WERI-Rb-1 (cell line): ENCODE data around the gene SUMF1.

Source experiments
- DNase-seq: peaks from one replicate; pipeline ENCODE4 v3.0.0-alpha.2; 2020
- H3K27ac ChIP-seq: fragments of 250-450 bp; sonication (Bioruptor Pico); 2 replicates; pipeline ENCODE4 v1.5.1; 2020; ENCODE audit warnings: mild to moderate bottlenecking, moderate library complexity
- H3K27me3 ChIP-seq: fragments of 250-450 bp; sonication (Bioruptor Pico); 2 replicates; pipeline ENCODE4 v1.5.1; 2021; ENCODE audit warnings: mild to moderate bottlenecking, low read depth, moderate library complexity; ENCODE audit not compliant: insufficient read depth, severe bottlenecking
- H3K36me3 ChIP-seq: fragments of 250-450 bp; sonication (Bioruptor Pico); 2 replicates; pipeline ENCODE4 v1.5.1; 2020; ENCODE audit warnings: mild to moderate bottlenecking, moderate library complexity
- H3K4me3 ChIP-seq: 2 replicates; pipeline ENCODE4 v1.5.1; 2011; ENCODE audit warnings: low read depth, mild to moderate bottlenecking, control low read depth, low read length
- H3K9me3 ChIP-seq: fragments of 250-450 bp; sonication (Bioruptor Pico); 2 replicates; pipeline ENCODE4 v1.5.1; 2021; ENCODE audit warnings: mild to moderate bottlenecking, moderate library complexity; ENCODE audit not compliant: severe bottlenecking
- TF ChIP-seq, protein P1 (sequence below): IDR thresholded peaks from 2 replicates; pipeline ENCODE4 v1.5.1; 2011; ENCODE audit warnings: low read depth, mild to moderate bottlenecking, control low read depth, inconsistent platforms, low read length

Gene SUMF1

GRCh38 chr3:4501437-4501836 lies 34.4 kb upstream of the SUMF1 start:
- no peaks in the 10 kb centered on the region for H3K27me3 ChIP-seq
- TF ChIP-seq, protein P1, sequence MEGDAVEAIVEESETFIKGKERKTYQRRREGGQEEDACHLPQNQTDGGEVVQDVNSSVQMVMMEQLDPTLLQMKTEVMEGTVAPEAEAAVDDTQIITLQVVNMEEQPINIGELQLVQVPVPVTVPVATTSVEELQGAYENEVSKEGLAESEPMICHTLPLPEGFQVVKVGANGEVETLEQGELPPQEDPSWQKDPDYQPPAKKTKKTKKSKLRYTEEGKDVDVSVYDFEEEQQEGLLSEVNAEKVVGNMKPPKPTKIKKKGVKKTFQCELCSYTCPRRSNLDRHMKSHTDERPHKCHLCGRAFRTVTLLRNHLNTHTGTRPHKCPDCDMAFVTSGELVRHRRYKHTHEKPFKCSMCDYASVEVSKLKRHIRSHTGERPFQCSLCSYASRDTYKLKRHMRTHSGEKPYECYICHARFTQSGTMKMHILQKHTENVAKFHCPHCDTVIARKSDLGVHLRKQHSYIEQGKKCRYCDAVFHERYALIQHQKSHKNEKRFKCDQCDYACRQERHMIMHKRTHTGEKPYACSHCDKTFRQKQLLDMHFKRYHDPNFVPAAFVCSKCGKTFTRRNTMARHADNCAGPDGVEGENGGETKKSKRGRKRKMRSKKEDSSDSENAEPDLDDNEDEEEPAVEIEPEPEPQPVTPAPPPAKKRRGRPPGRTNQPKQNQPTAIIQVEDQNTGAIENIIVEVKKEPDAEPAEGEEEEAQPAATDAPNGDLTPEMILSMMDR, result no peak
- no peaks in the 10 kb centered on the region for H3K36me3 ChIP-seq
- H3K9me3 ChIP-seq, result no peaks in the 10 kb centered on the region
- no peak overlapping the region for H3K27ac ChIP-seq
- no peak overlapping the region for H3K4me3 ChIP-seq
- no peak for DNase-seq

DNA sequence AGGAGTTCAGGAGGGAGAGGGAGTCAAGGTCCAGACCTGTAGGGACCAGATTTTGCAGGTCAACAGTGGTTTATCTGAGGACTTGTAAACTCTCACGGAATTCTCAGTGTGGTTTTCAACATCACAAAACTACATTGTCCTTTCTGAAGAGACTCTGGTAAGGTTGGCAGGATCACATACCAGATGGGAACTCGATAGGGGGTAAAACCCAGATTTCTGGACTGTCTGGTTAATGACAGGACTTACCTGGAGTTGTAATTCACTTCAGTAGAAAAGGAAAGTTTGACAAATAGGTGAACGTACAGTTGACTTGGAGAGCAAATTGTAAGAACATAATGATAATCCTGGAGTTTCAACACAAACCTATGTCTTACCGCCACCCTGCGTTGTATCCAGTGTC lies 31.4 kb upstream of the SUMF1 start:
- Histone ChIP-seq H3K4me3 (no peak overlapping the region), H3K9me3 (no peaks in the 10 kb centered on the region), H3K27me3 (no peaks in the 10 kb centered on the region), H3K27ac (no peak overlapping the region), H3K36me3 (no peaks in the 10 kb centered on the region)
- DNase-seq, result no peak
- TF ChIP-seq, protein P1, result no peak

DNA sequence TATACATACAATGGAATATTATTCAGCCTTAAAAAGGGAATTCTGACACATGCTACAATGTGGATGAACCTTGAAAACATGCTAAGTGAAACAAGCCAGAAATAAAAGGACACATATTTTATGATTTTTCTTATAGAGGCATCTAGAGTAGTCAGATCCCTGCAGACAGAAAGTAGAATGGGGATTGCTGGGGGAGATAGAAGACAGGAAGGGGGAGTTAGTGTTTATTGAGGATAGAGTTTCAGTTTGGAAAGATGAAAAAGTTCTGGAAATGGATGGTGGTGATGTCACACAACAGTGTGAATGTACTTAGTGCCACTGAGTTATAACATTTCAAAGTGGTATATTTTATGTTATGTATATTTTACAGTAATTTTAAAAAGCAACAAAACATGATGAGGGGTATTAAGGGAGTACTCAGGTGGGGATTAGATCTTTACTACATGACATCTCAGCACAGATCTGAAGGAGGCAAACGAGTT lies 30.8 kb upstream of the SUMF1 start:
- Histone ChIP-seq H3K27ac (no peak overlapping the region), H3K4me3 (no peak overlapping the region), H3K27me3 (no peaks in the 10 kb centered on the region), H3K9me3 (no peaks in the 10 kb centered on the region), H3K36me3 (no peaks in the 10 kb centered on the region)
- TF ChIP-seq, protein P1, result no peak
- no peak for DNase-seq

- Histone ChIP-seq H3K27me3 (no peaks in the 10 kb centered on the region), H3K36me3 (no peaks in the 10 kb centered on the region), H3K27ac (no peak overlapping the region), H3K4me3 (no peak overlapping the region), H3K9me3 (no peaks in the 10 kb centered on the region)
- TF ChIP-seq, protein P1, result no peak
- DNase-seq, result no peak
Measured at GRCh38 chr3:4497005-4497692, 30.1 kb upstream of the SUMF1 start.

DNA sequence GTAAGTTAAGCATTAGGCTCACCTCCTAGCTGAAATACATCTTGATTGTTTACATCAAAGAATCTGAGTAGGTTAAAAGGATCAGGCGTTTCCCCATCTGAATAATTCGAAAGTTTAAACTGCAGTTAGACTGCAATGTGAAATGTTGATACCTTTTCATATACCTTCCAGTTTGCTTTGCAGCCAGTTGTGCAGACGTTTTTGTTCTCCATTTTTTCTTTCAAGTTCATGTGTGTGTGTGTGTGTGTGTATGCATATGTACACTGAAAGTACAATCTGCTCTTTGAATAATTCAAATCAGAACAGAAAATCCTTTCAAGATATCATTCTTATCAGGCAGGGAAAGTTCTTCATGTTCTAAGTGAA lies 29.0 kb upstream of the SUMF1 start:
- DNase-seq, result no peak
- no peak overlapping the region for H3K27ac ChIP-seq
- H3K36me3 ChIP-seq, result no peaks in the 10 kb centered on the region
- H3K27me3 ChIP-seq, result no peaks in the 10 kb centered on the region
- TF ChIP-seq, protein P1, result no peak
- H3K9me3 ChIP-seq, result no peaks in the 10 kb centered on the region
- no peak overlapping the region for H3K4me3 ChIP-seq
